ENCODE measurements around the gene RCOR3.

- TF ChIP-seq CTCF (IDR thresholded peaks at IDR 0.05; ENCODE audit: borderline replicate concordance, extremely low read depth, low read length, poor library complexity, severe bottlenecking): no peak
- TF ChIP-seq EZH2 (IDR thresholded peaks at IDR 0.05; ENCODE audit: borderline replicate concordance, low read depth, low read length, severe bottlenecking): no peak
Observed at GRCh38 chr1:211347077-211347844, 88.1 kb downstream of the RCOR3 start.

Measured in DND-41 (cell line).